HG02938 (cell line): ENCODE data around the gene UTS2.

ENCODE experiments used
- ATAC-seq: cut with Tn5 transposase; IDR thresholded peaks from one replicate; pipeline ENCODE4 v1.9.1; 2021; ENCODE audit warnings: mild to moderate bottlenecking, moderate library complexity; ENCODE audit not compliant: unreplicated experiment

The UTS2 gene, protein sequence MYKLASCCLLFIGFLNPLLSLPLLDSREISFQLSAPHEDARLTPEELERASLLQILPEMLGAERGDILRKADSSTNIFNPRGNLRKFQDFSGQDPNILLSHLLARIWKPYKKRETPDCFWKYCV

DNA sequence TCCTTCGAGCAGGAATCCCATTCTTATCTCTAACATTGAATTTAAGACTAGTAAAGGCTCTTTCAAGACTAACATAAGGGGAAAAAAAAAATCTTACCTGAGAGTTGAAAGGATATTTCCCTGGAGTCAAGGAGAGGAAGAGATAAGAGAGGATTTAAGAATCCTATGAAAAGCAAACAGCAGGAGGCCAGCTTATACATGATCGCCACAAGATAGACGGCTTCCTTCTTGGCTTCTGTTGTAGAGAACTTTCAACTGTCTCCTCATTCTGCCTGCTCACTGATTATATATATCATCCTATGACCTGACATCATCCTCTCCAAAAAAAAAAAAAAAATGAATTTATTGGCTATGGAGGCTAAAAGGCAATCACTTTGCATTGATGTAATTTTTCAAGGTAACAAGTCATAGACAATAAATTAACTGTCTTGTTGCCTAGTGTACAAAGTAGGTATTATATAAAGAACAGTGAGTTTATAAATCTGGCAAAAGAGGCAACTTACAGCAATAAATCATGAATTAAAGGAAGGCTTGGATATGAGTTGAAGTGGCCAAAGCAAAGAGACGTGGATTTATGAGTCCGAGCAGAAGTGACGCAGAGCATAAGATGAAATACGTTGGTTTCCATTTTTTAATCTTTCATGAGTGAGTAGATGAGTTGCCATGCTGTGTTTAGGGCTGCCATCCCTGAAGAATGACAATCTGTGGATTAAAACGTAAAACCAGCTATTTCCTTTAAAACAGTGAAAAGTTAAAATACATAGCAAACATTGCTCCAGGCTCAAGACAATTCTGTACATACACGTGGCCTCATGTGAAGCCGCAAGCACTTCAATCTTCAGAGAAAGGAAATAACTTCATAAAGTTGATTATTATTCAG lies at the start of gene UTS2:
Gene UTS2, minus strand, starts transcription at position 262 of the 880 bp plus-strand sequence. Its CDS starts 62 bp downstream, at position 200.
- ATAC-seq, result no peak

DNA sequence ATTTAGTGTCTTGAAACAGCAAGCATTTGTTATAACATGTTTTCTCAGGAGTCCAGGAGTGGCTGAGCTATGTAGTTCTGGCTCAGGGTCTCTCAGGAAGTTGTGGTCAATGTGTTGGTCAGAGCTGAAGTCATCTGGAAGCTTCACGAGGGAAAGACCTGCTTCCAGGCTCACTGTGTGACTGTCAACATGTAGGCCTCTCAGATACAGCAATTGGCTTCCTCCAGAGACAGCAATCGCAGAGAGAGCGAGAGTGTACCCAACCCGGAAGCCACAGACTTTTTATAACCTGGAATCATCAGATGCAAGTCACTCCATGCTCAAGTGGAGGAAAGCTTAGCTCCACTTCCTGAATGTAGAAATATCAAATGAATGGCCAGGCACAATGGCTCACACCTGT lies 46.9 kb upstream of the UTS2 start:
- no peak for ATAC-seq

DNA sequence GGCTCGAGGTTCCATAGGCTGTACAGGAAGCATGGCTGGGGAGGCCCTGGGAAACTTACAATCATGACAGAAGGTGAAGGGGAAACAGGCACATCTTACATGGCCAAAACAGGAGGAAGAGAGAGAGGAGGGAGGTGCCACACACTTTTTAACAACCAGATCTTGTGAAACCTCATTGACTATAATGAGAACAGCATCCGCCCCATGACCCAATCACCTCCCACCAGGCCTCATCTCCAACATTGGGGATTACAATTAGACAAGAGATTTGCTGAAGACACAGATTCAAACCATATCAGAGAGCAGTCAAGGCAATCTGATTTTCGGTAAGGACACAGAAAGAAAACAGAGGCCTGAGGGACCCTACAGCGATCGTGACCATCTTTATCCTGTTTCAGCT lies 46.1 kb upstream of the UTS2 start:
- no peak for ATAC-seq

DNA sequence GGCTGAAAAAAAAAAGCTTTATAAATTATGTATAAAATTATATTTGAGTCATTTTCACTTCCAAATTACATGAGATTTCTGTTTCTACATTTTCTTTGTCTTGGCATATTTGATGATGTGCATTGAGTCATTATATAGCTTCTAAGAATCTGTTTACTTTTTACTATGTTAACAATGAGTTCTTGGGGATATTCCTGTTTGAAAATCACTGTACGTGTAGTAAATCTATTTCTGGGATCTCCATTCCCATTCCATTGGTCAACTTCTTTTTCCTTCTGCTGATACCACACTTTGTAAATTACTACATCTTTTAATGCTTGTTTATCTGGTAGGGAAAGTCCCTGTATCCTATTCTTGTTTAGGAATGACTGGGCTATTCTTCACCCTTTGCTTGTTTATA lies 44.1 kb upstream of the UTS2 start:
- ATAC-seq, result no peak

DNA sequence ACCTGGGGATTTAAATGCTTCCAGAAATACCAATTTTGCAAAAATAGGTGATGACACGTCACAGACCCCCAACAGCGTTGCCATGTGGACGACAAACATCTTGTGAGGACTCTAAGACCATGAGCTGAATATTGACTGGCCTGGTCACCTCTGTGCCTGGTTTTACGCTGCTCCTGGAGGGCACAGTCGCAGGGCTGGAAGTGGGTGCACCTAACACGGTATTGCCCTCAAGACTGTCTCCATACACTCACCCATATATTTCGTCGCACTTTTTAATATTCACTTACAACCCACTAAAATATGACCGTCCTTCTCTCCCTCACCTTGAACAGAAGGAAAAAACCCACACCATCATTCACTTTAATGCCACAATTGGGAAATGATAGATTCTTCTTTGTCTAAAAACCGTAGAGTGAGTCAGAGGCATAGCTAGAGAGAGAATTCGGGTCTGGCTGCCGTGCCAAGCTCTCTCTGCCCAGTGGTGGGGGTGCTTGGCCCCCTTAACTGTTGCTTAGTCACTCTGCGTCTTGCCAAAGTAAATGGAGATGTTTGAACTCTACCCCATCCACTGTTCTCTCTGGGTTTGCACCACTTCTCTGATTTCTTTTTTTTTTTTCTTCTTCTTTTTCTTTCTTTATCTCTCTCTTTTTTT lies 40.8 kb upstream of the UTS2 start:
- ATAC-seq, result no peak

DNA sequence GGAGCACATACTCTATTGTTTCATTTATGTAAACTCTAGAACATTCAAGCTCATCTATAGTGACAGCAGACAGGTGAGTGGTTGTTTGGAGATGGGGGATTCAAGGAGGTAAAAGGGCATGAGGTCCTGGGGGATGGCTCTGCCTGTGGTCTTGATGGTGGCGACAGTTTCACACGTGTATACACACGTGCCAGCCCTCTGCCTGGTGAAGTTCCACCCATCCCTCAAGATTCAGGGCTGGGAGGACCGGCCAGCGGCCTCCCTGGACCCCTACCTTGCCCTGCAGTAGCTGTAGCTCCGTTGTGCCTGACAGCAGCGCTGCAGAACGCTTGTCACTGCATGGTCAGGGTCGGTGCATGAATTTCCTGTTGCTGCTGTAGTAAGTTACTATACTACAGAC lies 38.9 kb upstream of the UTS2 start:
- ATAC-seq, result no peak

DNA sequence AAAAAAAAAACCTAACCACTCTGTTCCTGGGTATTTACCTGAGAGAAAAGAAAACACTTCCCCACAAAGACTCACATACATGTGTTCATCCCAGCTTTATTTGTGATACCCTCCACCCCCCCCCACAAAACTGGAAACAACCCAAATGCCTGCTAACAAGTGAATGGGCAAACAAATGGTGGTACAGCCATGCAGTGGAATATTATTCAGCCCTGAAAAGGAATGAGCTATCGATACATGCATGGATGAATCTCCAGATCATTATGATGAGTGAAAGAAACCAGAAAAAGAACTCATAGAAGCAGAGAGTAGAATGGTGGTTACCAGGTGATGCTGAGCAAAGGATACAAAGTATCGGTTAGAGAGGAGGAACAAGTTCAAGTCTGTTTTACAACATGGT lies 38.0 kb upstream of the UTS2 start:
- no peak for ATAC-seq

DNA sequence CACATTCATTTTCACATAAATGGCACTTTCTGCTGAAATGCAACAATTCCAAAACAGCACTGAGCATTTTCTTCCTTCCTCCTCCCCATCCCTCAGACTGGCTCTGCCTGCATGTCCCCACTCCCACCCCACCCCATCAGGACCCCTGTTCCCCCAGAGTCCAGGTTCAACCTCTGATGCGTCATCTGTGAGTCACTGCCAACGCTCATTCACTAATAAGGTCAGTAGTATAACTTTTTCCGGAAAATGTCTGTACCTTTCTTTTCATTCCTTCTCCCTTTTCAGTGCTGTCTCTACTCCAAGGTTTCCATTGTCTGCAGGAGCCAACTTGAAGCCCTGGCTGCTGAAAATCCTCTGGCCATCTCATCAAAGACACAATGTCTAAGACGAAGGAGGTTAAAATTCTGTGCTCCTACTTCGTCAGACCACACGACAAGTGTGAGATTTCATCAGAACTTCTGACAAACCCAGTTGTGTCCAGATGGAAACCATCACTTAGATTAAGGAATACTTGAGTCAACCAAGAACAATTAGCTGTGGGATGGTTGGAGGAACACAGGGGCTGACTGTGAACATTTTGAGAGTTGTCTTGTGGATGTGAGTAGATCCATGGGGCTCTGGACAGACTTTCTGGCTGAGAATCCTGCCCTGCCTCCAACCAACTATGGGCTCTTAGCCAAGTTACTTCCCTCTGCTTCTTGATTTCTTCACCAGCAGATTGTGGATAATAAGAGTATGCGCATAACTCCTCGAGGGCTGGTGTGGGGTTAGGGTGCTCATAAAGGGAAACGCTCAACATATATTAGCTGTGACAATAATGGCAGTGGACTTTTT lies 35.6 kb upstream of the UTS2 start:
- ATAC-seq, result no peak

DNA sequence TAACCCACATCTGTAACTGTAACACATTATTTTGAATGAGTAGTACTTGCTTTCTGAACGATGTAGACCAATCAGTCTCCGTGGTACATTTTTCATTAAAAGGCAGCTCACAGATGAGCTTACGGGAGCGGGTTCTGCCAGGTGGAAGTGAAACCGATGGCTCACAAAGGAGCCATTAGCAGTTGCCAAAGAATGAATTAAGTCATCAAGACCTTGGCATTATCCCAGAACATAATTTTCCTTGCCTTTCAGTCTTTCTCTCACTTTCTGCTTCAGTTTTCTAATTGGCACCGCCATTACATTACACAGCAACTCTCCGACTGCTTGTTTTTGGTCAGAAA lies 33.5 kb upstream of the UTS2 start:
- no peak for ATAC-seq

DNA sequence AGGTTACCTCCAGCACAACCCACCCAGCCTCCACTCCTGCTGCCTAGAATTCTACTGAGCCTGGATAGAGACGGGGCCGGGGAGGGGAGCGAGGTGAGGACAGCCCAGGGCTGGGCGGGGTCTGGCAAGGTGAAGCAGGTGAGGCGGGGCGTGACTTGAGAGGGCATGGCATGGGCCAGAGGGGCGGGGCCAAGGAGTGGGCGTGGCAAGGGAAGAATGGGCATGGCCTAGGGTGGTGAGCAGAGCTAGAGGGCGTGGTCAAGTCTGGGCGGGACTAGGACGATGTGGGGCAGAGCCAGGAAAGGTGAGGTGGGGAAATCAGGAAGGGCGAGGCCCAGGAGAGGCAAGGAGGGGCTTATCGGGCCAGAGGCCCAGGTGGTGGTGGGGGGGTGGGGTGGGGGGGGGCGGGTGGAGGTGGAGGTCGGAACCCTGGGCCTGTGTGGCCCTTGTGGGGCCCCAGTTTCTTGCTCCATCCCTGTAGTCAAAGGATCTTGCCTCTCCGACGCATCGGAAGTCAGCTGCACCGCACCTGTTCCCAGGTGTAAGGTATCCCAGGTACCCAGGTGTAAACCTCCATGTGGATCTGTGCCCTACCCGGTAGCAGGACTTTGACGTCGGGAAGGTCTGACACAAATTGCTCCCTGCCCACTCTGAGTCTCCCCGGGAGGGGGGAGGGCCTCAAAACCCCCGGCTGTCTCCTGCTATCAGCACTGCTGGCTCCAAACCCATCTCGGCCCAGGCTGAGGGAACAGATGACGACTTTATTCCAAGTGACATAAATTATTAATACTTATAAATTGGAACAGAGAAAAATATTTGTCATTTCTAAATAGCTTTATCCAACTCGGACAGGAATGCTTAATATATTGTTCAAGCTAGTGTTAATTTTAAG lies 32.9 kb upstream of the UTS2 start:
- ATAC-seq, result no peak

DNA sequence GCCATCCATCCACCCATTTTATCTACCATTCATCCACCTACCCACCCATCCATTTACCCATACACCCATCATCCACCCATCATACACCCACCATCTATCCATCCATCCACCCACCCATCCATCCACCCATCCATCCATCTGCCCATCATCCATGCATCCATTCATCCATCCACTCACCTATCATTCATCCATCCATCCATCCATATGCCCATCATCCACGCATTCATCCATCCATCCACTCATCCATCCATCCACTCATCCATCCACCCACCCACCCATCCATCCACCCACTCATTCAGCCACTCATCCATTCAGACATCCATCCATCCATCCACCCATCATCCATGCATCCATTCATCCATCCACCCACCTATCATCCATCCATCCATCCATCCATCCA lies 31.9 kb upstream of the UTS2 start:
- ATAC-seq, result no peak

DNA sequence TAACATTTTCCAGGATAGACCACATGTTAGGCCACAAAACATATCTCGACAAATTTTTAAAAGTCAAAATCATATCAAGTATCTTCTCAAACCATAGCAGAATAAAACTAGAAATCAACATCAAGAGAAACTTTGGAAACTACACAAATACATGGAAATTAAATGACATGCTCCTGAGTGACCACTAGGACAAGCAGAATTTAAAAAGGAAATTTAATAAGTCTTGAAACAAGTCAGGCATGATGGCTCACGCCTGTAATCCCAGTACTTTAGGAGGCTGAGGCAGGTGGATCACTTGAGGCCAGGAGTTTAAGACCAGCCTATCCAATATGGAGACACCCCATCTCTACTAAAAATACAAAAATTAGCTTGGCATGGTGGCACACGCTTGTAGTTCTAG lies 26.4 kb upstream of the UTS2 start:
- ATAC-seq, result no peak

DNA sequence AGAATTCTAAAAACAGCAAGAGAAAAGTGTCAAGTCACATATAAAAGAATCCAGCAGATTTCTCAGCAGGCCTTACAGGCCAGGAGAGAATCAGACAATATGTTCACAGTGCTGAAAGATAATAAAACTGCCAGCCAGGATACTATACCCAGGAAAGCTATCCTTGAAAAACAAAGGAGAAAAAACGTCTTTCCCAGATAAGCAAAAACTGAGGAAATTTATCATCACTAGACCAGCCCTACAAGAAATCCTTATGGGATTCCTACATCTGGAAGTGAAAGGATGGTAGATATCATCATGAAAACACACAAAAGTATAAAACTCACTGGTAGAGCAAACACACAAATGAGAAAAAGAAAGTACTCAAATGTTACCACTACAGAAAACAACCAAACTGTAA lies 25.2 kb upstream of the UTS2 start:
- ATAC-seq, result no peak

DNA sequence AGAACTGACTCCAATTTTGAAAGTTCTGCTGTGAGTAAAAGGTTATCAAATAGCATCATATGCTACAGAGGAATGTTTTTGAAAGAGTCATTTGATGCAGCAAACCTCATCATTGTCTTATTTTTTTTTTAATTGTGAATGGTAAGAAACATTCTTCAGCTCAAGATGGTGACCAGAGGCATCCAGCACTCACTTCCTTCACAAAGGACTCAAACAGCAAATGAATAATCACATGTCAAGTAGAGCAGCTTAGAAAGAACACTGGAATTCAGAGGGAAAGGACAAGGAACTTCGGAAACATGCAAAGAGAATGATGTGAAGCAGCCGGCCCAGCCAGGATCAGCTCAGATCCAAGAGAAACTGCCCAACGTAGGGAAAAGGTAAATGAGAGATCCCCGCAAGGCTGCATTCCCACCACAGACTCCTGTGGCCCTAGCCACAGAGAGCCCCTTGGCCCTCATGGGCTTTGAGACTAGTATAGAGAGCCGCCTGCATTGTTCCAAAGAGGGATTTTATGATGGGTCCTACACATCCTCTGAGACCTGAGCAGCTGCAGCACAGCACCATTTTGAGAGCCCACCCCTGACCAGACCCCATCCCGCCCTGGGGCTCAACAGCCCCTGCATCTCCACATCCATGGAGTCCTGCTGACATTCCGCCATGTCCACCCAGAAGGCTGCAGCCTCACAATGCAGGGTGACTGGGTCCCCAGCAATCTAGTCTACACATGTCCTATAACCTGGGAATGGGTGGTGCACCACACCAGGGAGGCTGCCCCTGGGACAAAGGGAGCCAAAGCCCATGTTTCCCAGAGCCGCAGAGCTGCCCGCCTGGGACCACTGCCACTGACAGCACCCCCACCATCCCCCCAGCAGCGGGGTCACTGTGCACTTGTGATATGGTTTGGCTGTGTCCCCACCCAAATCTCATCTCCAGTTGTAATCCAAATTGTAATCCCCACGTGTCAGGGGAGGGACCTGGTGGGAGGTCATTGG lies 21.2 kb upstream of the UTS2 start:
- no peak for ATAC-seq

DNA sequence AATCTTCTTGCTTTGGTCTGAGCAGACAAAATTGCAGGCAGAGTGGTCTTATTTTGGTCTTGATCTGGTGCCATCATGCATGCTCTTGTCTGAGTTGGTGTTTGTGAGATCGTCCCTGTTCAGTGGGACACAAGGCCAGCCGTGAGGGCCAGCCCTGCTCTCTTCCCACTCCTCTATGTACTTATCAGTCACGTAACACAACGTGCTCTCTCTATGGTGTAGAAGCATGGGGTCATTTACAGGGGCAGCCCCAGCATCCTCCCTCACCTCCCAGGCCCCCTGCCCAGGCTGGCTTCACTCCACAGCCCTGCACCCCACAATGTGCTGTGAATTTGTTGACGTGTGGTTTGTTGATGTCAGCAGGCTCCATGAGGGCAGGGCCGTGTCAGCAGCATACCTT lies 18.3 kb upstream of the UTS2 start:
- ATAC-seq, result no peak

DNA sequence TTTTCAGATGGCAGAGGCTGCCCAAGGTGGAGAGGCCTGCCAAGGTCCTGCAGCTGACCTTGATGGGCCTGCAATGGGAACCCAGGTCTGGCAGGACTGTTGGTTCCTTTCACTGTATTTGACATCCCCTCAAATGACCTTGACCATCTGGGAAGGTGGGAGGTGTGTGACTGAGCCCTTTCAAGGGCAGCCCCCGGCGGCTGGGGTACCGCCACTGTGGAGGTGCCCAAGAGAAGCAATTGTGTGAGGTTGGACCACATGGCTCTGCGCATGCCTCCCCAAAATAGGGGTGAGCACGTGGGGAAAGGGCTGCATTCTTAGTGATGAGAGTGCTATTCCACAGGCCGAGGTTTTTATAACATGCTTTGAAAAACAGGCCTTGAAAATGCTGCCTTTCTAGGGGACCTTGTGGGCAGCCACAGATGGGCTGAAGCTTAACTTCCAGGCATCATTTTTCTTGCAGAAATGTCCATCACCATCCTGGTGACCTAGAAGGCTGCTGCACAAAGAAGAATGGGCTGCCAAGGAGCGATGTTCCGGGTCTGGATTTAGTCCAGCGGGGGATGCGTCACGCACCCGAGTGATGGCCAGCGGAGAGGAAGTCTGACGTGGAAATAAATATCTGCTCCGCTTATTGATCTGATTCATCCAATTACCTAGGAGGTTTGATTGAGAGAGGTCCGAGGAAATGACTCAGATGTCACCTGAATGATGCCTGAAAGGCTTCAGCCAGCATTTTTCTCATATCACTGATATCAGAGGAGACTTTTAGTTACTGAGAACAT lies 16.5 kb upstream of the UTS2 start:
- ATAC-seq, result no peak

DNA sequence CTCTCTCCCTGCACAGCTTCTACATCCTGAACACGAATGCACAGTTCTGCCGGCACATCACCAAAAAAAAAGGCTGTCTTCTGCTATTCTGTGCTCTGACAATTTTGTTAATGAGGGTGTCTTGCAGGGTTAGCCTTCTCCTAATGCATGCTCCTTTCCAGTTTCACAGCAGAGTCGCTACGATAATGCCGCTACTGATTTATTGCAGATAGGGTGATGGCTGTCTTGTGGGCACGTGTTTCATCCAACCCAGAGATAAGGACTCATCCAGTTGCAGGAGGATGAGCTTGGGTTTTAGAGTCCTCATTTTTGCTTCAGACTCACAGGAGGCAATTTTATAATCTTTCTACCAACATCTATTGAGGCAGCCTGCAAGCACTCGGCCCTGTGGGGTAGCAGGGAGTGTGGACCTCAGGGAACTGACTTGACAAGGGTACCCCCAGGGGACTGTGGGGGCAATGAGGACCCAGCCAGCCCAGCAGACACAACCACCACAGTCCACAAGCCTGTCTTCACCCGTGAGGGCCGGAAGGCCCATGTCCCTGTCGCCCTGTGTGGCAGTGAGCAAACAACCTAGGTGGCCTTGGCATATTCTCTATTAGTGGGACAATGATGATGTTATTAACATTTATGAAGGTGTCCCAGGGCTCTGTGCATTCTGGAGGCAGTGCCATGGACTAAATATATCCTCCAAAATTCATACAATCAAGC lies 15.4 kb upstream of the UTS2 start:
- no peak for ATAC-seq

DNA sequence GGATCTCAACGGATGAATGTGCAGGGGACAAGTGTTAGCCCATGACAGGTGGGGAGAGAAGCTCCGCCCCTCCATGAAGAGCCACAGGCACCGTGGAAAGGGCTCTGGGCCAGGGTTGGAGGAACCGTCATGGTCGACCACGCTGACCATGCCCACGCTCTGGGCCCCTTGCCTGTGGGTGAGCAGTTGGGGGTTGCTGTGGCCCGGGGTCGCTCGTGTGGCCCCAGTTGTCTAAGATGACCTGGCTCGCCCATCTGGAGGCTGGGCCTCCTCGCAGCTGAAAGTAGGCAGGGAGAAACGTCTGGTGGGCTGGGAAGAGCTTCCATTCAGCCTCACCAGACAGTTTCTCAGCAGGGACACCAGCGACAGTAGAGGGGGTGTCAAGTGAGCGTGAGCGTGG lies 13.1 kb upstream of the UTS2 start:
- ATAC-seq, result no peak
